ENCODE data around the gene NUB1.

Gene NUB1

GRCh38 chr7:151386301-151387160 is 44.9 kb downstream of the NUB1 start:
- in situ Hi-C loops (cut with HindIII; ENCODE audit: low sequenced_read_pairs), result no loop called here

- in situ Hi-C loops (cut with HindIII; ENCODE audit: low sequenced_read_pairs), result no loop called here
These were observed 45.8 kb downstream of the NUB1 start for GRCh38 chr7:151387161-151388006.

DNA sequence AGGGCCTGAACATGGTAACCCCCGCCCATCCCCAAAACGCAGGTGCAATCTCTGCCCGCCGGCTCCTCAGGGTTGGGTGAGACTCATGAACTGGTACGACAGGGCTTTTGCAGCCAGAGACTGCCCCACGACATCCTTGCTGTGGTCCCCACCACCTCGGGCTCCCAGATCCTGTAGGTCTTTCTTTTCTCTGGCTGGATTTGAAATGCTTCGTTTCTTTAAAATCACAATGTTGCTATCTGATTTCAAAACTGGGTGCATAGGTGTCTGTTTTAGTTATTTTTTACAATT is 46.3 kb downstream of the NUB1 start:
- in situ Hi-C loops (cut with HindIII; ENCODE audit: low sequenced_read_pairs), result no loop called here

DNA sequence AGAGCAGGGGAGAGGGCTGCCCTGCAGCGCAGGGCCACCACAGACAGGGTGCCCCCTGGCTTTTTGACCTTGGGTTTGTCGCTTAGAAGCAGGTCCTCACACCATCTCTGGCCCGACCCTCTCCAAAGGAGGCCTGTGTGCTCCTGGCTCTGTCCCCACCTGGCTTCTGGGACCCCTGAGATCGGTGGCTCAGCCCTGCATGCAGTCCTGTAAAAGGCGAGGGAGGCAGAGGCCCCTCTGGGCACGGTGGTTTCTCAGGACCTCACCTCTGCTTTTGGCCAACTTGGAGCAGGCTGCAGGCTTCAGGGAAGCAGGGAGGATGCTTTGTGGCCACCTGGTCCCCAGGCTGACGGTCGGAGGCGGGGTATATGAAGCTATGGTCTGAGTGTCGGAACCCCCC is 46.8 kb downstream of the NUB1 start:
- in situ Hi-C loops (cut with HindIII; ENCODE audit: low sequenced_read_pairs), result no loop called here

DNA sequence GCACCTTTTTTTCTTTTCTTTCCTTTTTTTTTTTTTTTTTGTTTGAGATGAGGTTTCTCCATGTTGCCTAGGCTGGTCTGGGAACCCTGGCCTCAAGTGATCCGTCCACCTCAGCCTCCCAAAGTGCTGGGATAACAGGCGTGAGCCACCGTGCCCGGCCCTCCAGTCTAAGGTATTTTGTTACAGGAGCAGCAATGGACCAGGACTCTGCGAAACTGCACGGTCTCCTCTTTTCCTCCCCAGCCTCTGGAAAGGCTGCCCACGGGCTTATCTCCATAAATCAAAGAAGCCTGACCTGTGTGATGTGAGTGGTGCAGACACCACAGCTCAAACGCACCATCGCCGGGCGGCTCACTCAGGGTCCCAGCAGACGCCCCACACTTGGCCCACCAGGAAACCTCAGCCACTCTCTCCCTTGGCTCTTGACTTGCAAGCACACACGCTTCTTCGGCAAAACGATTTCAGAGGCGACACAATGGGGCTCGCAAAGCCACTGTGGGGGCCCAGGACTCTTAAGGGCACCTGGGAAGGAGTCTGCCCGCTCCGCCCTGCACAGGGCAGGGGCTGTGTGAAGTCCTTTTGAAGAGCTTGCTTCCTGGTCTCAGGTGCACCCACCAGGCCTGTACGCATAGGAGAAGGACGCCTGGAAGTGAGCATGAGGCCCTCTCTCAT is 47.6 kb downstream of the NUB1 start:
- in situ Hi-C loops (cut with HindIII; ENCODE audit: low sequenced_read_pairs), result no loop called here

- in situ Hi-C loops (cut with HindIII; ENCODE audit: low sequenced_read_pairs), result no loop called here
These were observed 48.4 kb downstream of the NUB1 start for GRCh38 chr7:151389768-151390597.

- in situ Hi-C loops (cut with HindIII; ENCODE audit: low sequenced_read_pairs), result no loop called here
These were observed 49.2 kb downstream of the NUB1 start for GRCh38 chr7:151390598-151391357.

GRCh38 chr7:151391358-151391730 is 49.7 kb downstream of the NUB1 start:
- in situ Hi-C loops (cut with HindIII; ENCODE audit: low sequenced_read_pairs), result no loop called here

GRCh38 chr7:151392002-151392401 is 50.4 kb downstream of the NUB1 start:
- in situ Hi-C loops (cut with HindIII; ENCODE audit: low sequenced_read_pairs), result no loop called here

DNA sequence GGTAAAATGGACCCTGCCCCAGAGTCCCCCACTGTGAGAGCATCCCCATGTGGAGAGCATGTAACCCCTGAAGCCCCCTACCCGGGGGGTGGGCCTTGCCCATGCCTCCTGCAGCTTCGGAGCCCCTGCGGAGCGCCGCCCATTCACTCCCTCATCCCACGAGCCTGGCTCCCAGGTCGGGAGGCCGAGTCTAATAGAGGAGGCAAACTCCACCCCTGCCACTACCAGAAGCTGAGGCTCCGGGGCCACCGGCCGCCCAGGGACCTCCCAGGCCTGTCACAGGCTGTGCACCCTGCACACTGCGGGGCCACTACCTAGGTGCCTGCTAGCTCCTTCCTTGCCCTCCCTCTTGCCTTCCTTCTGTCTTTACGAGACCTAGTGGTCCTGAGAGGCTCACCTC is 50.8 kb downstream of the NUB1 start:
- in situ Hi-C loops (cut with HindIII; ENCODE audit: low sequenced_read_pairs), result no loop called here

DNA sequence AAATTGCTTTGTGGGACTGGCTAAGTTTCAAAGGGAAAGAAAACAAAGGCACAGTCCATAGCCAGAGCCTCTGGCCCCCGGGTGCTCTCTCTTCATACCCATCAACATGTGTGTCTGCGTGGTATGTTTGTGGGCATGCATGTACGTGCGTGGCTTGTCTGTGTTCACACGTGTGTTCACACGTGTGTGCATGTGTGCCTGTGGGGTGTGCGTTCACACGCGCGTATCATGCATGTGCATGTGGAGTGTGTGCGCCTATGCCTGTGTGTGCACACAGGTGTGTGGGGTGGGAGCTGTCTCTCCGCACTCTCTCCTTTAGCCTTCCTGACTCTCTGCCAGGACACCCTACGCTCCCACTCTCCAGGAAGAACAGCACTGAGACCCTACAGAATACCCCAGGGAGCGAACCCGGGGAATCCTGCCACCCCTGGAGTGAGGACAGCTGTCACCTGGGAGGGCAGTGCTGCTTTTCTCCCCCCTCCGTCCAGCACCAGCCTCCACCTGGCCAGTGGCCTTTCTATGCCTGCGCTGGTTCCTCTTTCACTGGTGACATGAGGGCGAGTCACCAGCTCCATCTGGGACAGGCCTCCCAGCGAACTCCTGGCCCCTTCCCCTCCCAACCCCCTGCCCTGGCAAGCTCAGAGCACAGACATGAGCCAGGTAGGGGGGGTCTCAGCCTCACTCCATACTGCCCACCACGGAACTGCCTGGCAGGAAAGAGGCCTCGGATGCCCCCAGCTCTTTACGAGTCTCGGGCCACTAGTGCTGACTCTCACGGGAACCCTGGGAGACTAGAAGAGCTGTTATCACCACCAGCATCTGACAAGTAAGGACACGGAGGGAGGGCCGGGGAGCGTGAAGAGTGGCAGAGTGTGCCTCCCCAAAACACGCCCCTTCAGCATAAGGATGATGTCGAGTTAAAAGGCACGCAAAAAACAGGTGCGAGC is 51.7 kb downstream of the NUB1 start:
- in situ Hi-C loops (cut with HindIII; ENCODE audit: low sequenced_read_pairs), result no loop called here

- in situ Hi-C loops (cut with HindIII; ENCODE audit: low sequenced_read_pairs), result loop anchor here (5.0 kb wide), 1 partner anchor 32 kb away; no protein-coding TSS in a partner anchor
These were observed 52.7 kb downstream of the NUB1 start for GRCh38 chr7:151394076-151395035.

DNA sequence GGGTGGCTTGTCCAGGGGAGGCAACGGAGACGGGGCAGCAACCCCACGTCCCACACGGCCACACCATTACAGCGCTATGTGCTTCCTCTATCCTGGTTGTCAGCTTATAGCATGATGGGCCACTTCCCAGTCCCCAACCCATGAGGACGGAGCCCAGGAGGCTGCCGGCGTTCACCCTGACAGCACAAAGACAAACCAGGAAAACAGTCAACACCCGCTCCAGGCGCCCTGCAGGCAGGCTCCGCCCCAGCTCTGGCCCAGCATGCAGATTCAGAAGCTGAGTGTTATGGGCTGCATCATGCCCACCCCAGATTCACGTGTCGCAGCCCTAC is 53.4 kb downstream of the NUB1 start:
- in situ Hi-C loops (cut with HindIII; ENCODE audit: low sequenced_read_pairs), result loop anchor here (5.0 kb wide), 1 partner anchor 33 kb away; no protein-coding TSS in a partner anchor

- in situ Hi-C loops (cut with HindIII; ENCODE audit: low sequenced_read_pairs), result loop anchor here (5.0 kb wide), 1 partner anchor 34 kb away; no protein-coding TSS in a partner anchor
These were observed 54.8 kb downstream of the NUB1 start for GRCh38 chr7:151396328-151396970.

GRCh38 chr7:151397026-151397425 is 55.4 kb downstream of the NUB1 start:
- in situ Hi-C loops (cut with HindIII; ENCODE audit: low sequenced_read_pairs), result loop anchor here (5.0 kb wide), 1 partner anchor 35 kb away; no protein-coding TSS in a partner anchor

- in situ Hi-C loops (cut with HindIII; ENCODE audit: low sequenced_read_pairs), result loop anchor here (5.0 kb wide), 1 partner anchor 36 kb away; no protein-coding TSS in a partner anchor
These were observed 57.1 kb downstream of the NUB1 start for GRCh38 chr7:151398446-151399304.

Measured in DLD1 (cell line).